AG09319 (cell line): Measurements from ENCODE around the gene ADGRE3.

ENCODE experiments used
- DNase-seq: peaks from one replicate; pipeline ENCODE4 v3.0.0-alpha.2; 2010; ENCODE audit warnings: low read depth; ENCODE audit errors: extremely low read depth
- CTCF ChIP-seq: IDR thresholded peaks from 2 replicates; pipeline ENCODE4 v1.5.1; 2011; ENCODE audit warnings: low read depth, mild to moderate bottlenecking, inconsistent platforms, low read length, moderate library complexity

Gene ADGRE3

GRCh38 chr19:14683439-14683838 is 8.8 kb upstream of the ADGRE3 start:
- no peak for DNase-seq
- no peak for TF ChIP-seq CTCF

- TF ChIP-seq CTCF: no peak
- no peak for DNase-seq
These were observed 7.4 kb upstream of the ADGRE3 start for GRCh38 chr19:14682084-14682483.

- TF ChIP-seq CTCF: no peak
- no peak for DNase-seq
These were observed 3.6 kb upstream of the ADGRE3 start for GRCh38 chr19:14678199-14678598.

- DNase-seq: no peak
- no peak for TF ChIP-seq CTCF
These were observed 2.8 kb upstream of the ADGRE3 start for GRCh38 chr19:14677464-14677863.

- no peak for TF ChIP-seq CTCF
- DNase-seq: no peak
These were observed 2.1 kb upstream of the ADGRE3 start for GRCh38 chr19:14676762-14677161.

GRCh38 chr19:14673088-14673487 is 1.6 kb downstream of the ADGRE3 start:
- no peak for TF ChIP-seq CTCF
- no peak for DNase-seq

GRCh38 chr19:14672188-14672872 is 2.3 kb downstream of the ADGRE3 start:
- no peak for TF ChIP-seq CTCF
- DNase-seq: no peak
